CD14-positive monocyte (primary cell): ENCODE data around the gene CWC22. TPM values are rescaled to one million over a fixed set of nuclear protein-coding genes. Genes with fewer than 3 reads are reported as not detected.

Experiments used
- DNase-seq, 3 donors: peaks; one replicate each; pipeline ENCODE4 v3.0.0-alpha.2; 2011 to 2022
- H2AFZ ChIP-seq: 2 replicates; pipeline ENCODE4 v1.6.0; 2012; ENCODE audit warnings: mild to moderate bottlenecking, low read depth, low read length, inconsistent platforms; ENCODE audit not compliant: insufficient read depth, poor library complexity, severe bottlenecking
- H3K27ac ChIP-seq, 2 donors: 1 replicate in 1 of 2; 2 replicates in 1 of 2; pipeline ENCODE4 v1.5.1; 2012 to 2013; ENCODE audit warnings: low read length in 2 of 2, control low read depth in 1 of 2, inconsistent platforms in 1 of 2, low read depth in 1 of 2, mild to moderate bottlenecking in 1 of 2
- H3K27me3 ChIP-seq, 2 donors: one replicate each; pipeline versions ENCODE4 v1.6.0 to v1.6.1; 2011 to 2013; ENCODE audit warnings: low read length in 2 of 2; ENCODE audit not compliant: control insufficient read depth in 2 of 2, insufficient read depth in 2 of 2
- H3K36me3 ChIP-seq, 2 donors: replicated peaks in 1 of 2; 1 replicate in 1 of 2; 2 replicates in 1 of 2; pipeline versions ENCODE4 v1.5.1 to v1.6.1; 2012 to 2013; ENCODE audit warnings: low read length in 2 of 2, control low read depth in 1 of 2, inconsistent platforms in 1 of 2, mild to moderate bottlenecking in 1 of 2; ENCODE audit not compliant: insufficient read depth in 2 of 2, control insufficient read depth in 1 of 2
- H3K4me1 ChIP-seq, 2 donors: 1 replicate in 1 of 2; 2 replicates in 1 of 2; pipeline versions ENCODE4 v1.5.1 to v1.6.1; 2012 to 2013; ENCODE audit warnings: low read length in 2 of 2, control low read depth in 1 of 2, inconsistent platforms in 1 of 2, mild to moderate bottlenecking in 1 of 2, moderate library complexity in 1 of 2; ENCODE audit not compliant: insufficient read depth in 2 of 2, control insufficient read depth in 1 of 2
- H3K4me2 ChIP-seq: replicated peaks from 2 replicates; pipeline ENCODE3; 2012; ENCODE audit warnings: low read length, moderate library complexity, mild to moderate bottlenecking; ENCODE audit not compliant: poor library complexity, severe bottlenecking; ENCODE audit errors: extremely low read depth
- H3K4me3 ChIP-seq, 3 experiments: fragments of 200-600 bp in 1 of 3; sonication (generic) in 1 of 3; replicated peaks in 1 of 3; 1 replicate in 2 of 3; 2 replicates in 1 of 3; pipeline ENCODE4 v1.5.1; 2011 to 2013; ENCODE audit warnings: low read length in 3 of 3, mild to moderate bottlenecking in 3 of 3, control low read depth in 2 of 3, low read depth in 2 of 3, inconsistent platforms in 1 of 3, moderate library complexity in 1 of 3
- H3K79me2 ChIP-seq: 2 replicates; pipeline ENCODE4 v1.6.0; 2012; ENCODE audit warnings: mild to moderate bottlenecking, control low read depth, inconsistent platforms, low read length, moderate library complexity; ENCODE audit not compliant: insufficient read depth
- H3K9ac ChIP-seq: 2 replicates; pipeline ENCODE4 v1.6.0; 2017; ENCODE audit warnings: low read length, mild to moderate bottlenecking; ENCODE audit not compliant: insufficient read depth, poor library complexity, severe bottlenecking
- H3K9me3 ChIP-seq, 2 donors: replicated peaks in 1 of 2; 1 replicate in 1 of 2; 2 replicates in 1 of 2; pipeline versions ENCODE4 v1.5.1 to v1.6.1; 2012 to 2013; ENCODE audit warnings: low read length in 2 of 2, control low read depth in 1 of 2; ENCODE audit not compliant: control insufficient read depth in 1 of 2, insufficient read depth in 1 of 2
- H4K20me1 ChIP-seq: 2 replicates; pipeline ENCODE4 v1.6.0; 2012; ENCODE audit warnings: mild to moderate bottlenecking, low read length, control low read depth, moderate library complexity; ENCODE audit not compliant: insufficient read depth
- H3K27ac Mint-ChIP-seq, 7 donors: one replicate each; pipeline ENCODE4 v1.8.0; 2020; ENCODE audit warnings: mild to moderate bottlenecking in 7 of 7, mixed read lengths in 7 of 7, moderate library complexity in 6 of 7, inconsistent platforms in 2 of 7
- H3K27me3 Mint-ChIP-seq, 3 donors: one replicate each; pipeline ENCODE4 v1.8.0; 2021 to 2022; ENCODE audit warnings: low read depth in 3 of 3, mild to moderate bottlenecking in 3 of 3, mixed read lengths in 3 of 3, moderate library complexity in 3 of 3, inconsistent platforms in 1 of 3
- H3K36me3 Mint-ChIP-seq, 2 donors: one replicate each; pipeline ENCODE4 v1.8.0; 2020; ENCODE audit warnings: mixed read lengths in 2 of 2, inconsistent platforms in 1 of 2, mild to moderate bottlenecking in 1 of 2
- H3K4me1 Mint-ChIP-seq: one replicate; pipeline ENCODE4 v1.8.0; 2020; ENCODE audit warnings: mild to moderate bottlenecking, mixed read lengths
- H3K4me3 Mint-ChIP-seq, 2 donors: one replicate each; pipeline ENCODE4 v1.8.0; 2020; ENCODE audit warnings: mild to moderate bottlenecking in 2 of 2, mixed read lengths in 2 of 2, moderate library complexity in 1 of 2
- H3K9me3 Mint-ChIP-seq, 7 donors: one replicate each; pipeline ENCODE4 v1.8.0; 2020 to 2022; ENCODE audit warnings: mixed read lengths in 7 of 7, mild to moderate bottlenecking in 6 of 7, moderate library complexity in 6 of 7, inconsistent platforms in 2 of 7
- CTCF ChIP-seq: fragments of 200-600 bp; IDR thresholded peaks from one replicate; pipeline ENCODE4 v1.8.0; 2022; ENCODE audit warnings: antibody characterized with exemption, mild to moderate bottlenecking
- WGBS: methylation state at CpG from one replicate; pipeline ENCODE4 v1.1.5; 2013; ENCODE audit warnings: missing lambda C conversion rate; ENCODE audit not compliant: insufficient coverage; 5-methylcytosine and 5-hydroxymethylcytosine counted together
- intact Hi-C, 2 donors: fragments of 100-400 bp; cut with micrococcal nuclease; formaldehyde crosslinking; loops; one replicate each; pipeline versions ENCODE4 v1.15.0 to v1.15.1; 2023
- polyA plus RNA-seq, 3 donors: library from polyadenylated mRNA; depleted of rRNA in 1 of 3; unstranded in 2 of 3; stranded (reverse) in 1 of 3; fragments of 300-500 nt in 2 of 3; fragments of >200 nt in 1 of 3; fragmentation: Illumina TruSeq in 2 of 3; gene quantifications; 1 replicate in 2 of 3; 2 replicates in 1 of 3; pipeline ENCODE4 v1.2.3, GENCODE V29; 2012 to 2021

Gene CWC22
- polyA plus RNA-seq, 3 donors, result 4.4 to 14.9 (median 9.5) TPM

GRCh38 chr2:179913809-179914208 lies 93.3 kb downstream of the CWC22 start:
- no peaks in the 10 kb centered on the region for H3K9me3 ChIP-seq
- intact Hi-C loops, result no loop called here
- H3K9ac ChIP-seq, result no peak overlapping the region
- H3K27ac ChIP-seq, result no peak overlapping the region
- no peaks in the 10 kb centered on the region for H3K4me1 Mint-ChIP-seq
- H3K36me3 ChIP-seq, result no peaks in the 10 kb centered on the region
- no peak overlapping the region for H3K4me3 Mint-ChIP-seq
- DNase-seq, result no peak
- H3K36me3 Mint-ChIP-seq, result no peaks in the 10 kb centered on the region
- WGBS, result 83% methylated on average over 3 of the region's 4 CpGs
- H3K79me2 ChIP-seq, result no peaks in the 10 kb centered on the region
- no peaks in the 10 kb centered on the region for H3K27me3 ChIP-seq
- H3K27ac Mint-ChIP-seq, result no peak overlapping the region
- peaks cover 0 to 2% (median 1%) of the 10 kb centered on the region in 3 donors for H3K27me3 Mint-ChIP-seq
- H2AFZ ChIP-seq, result no peak overlapping the region
- peaks cover 0 to 6% (median 0%) of the 10 kb centered on the region in 7 donors for H3K9me3 Mint-ChIP-seq
- no peaks in the 10 kb centered on the region for H4K20me1 ChIP-seq
- no peak for TF ChIP-seq CTCF
- H3K4me1 ChIP-seq, result no peaks in the 10 kb centered on the region
- no peak overlapping the region for H3K4me2 ChIP-seq
- no peak overlapping the region for H3K4me3 ChIP-seq

- intact Hi-C loops, result no loop called here
- Histone ChIP-seq H3K36me3 (no peaks in the 10 kb centered on the region), H3K9me3 (no peaks in the 10 kb centered on the region), H3K27me3 (no peaks in the 10 kb centered on the region), H3K4me3 (no peak overlapping the region), H3K4me1 (no peaks in the 10 kb centered on the region), H3K79me2 (no peaks in the 10 kb centered on the region), H3K4me2 (no peak overlapping the region), H3K27ac (no peak overlapping the region), H2AFZ (no peak overlapping the region), H4K20me1 (no peaks in the 10 kb centered on the region), H3K9ac (no peak overlapping the region)
- Mint-ChIP-seq H3K4me3 (no peak overlapping the region), H3K4me1 (no peaks in the 10 kb centered on the region), H3K9me3 (peaks cover 0 to 7% (median 0%) of the 10 kb centered on the region in 7 donors), H3K27ac (no peak overlapping the region), H3K36me3 (no peaks in the 10 kb centered on the region), H3K27me3 (peaks cover 0 to 2% (median 1%) of the 10 kb centered on the region in 3 donors)
- no peak for DNase-seq
- TF ChIP-seq CTCF, result no peak
- WGBS, result no CpG with 5 or more reads among the region's 3 CpGs
Measured at GRCh38 chr2:179911569-179911968, 95.5 kb downstream of the CWC22 start.
